ENCODE data around the gene MRFAP1L1.

- TF ChIP-seq, protein P1, sequence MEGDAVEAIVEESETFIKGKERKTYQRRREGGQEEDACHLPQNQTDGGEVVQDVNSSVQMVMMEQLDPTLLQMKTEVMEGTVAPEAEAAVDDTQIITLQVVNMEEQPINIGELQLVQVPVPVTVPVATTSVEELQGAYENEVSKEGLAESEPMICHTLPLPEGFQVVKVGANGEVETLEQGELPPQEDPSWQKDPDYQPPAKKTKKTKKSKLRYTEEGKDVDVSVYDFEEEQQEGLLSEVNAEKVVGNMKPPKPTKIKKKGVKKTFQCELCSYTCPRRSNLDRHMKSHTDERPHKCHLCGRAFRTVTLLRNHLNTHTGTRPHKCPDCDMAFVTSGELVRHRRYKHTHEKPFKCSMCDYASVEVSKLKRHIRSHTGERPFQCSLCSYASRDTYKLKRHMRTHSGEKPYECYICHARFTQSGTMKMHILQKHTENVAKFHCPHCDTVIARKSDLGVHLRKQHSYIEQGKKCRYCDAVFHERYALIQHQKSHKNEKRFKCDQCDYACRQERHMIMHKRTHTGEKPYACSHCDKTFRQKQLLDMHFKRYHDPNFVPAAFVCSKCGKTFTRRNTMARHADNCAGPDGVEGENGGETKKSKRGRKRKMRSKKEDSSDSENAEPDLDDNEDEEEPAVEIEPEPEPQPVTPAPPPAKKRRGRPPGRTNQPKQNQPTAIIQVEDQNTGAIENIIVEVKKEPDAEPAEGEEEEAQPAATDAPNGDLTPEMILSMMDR (IDR thresholded peaks at IDR 0.05 in 4 of 5, conservative IDR thresholded peaks at IDR 0.05 in 1 of 5), result no peak
- TF ChIP-seq POLR2A (IDR thresholded peaks at IDR 0.05), result no peak
These were observed 3.5 kb downstream of the MRFAP1L1 start for GRCh38 chr4:6706173-6706572.

Data from gastrocnemius medialis (tissue), 4 donors.